Stromal cell of bone marrow (primary cell): Measurements from ENCODE around the gene DNMT1.
"Not testable (repeated sequence)": the region's sequence is repeated elsewhere in the genome, so short reads cannot be mapped to it uniquely, and the experiment has no call there.

ENCODE experiments used
- DNase-seq: peaks from one replicate; pipeline ENCODE4 v3.0.0-alpha.2; 2012; ENCODE audit warnings: low read depth

DNMT1 gene

GRCh38 chr19:10220695-10221094 is 25.9 kb upstream of the DNMT1 start:
- DNase-seq, result no peak

- DNase-seq, result no peak
Measured at GRCh38 chr19:10219678-10220077, 24.9 kb upstream of the DNMT1 start.

DNA sequence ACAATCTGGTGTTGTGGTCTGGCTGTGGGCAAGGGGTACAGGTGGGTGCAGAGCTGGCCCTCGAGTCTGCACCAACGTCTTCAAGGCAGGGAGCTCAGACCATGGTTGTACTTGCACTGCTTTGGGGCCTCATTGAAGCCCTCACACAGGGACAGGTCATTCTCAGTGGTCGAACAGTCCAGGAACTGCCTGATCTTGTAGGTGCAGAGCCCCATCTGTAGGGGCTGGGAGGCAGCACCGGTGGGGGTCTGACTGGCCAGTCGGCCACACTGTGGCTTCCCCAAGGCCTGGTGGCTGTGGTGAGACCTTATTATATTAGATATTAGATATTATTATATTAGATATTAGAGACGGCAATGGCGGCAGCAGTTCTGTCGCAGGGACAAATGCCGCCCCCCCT is 22.3 kb upstream of the DNMT1 start:
- DNase-seq, result no peak

GRCh38 chr19:10214784-10215183 is 20.0 kb upstream of the DNMT1 start:
- DNase-seq, result no peak

DNA sequence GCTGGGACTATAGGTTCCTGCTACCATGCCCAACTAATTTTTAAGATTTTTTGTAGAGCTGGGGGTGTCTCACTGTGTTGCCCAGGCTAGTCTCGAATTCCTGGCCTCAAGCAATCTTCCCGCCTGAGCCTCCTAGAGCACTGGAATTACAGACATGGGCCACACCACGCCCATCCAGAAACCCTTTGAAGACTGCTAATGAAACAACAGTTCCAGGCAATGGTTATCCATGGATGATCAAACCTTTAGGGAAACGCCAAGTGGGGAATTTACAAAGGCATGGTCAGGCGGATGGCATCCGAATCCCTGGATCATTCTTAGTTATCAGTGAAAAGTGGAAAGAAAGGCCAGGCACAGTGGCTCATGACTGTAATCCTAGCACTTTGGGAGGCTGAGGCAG is 16.9 kb upstream of the DNMT1 start:
- DNase-seq, result no peak

GRCh38 chr19:10211061-10211460 is 16.3 kb upstream of the DNMT1 start:
- DNase-seq, result no peak

DNA sequence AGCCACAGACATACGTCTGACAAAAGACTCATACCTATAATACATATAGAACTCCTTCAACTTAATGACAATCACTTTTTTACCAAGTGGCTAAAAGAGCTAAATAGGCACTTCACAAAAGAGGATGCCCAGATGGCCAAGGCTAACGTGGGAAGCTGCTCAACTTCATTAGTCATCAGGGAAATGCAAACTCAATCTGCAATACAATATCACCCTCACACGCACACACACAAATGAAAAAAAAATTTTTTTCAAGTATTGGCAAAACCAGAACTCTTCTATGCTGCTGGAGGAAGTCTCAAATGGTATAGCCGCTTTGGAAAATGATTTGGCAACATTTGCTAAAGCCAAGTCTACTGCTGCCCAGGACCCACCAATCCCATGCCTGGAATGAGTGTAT is 14.6 kb upstream of the DNMT1 start:
- no peak for DNase-seq

- DNase-seq, result no peak
Measured at GRCh38 chr19:10207026-10207425, 12.3 kb upstream of the DNMT1 start.

GRCh38 chr19:10206226-10206885 is 11.6 kb upstream of the DNMT1 start:
- DNase-seq, result no peak

- no peak for DNase-seq
Measured at GRCh38 chr19:10205636-10206035, 10.9 kb upstream of the DNMT1 start.

- DNase-seq, result no peak
Measured at GRCh38 chr19:10203686-10204085, 8.9 kb upstream of the DNMT1 start.

GRCh38 chr19:10201176-10201575 is 6.4 kb upstream of the DNMT1 start:
- no peak for DNase-seq

GRCh38 chr19:10200101-10200500 is 5.3 kb upstream of the DNMT1 start:
- not testable (repeated sequence) for DNase-seq

DNA sequence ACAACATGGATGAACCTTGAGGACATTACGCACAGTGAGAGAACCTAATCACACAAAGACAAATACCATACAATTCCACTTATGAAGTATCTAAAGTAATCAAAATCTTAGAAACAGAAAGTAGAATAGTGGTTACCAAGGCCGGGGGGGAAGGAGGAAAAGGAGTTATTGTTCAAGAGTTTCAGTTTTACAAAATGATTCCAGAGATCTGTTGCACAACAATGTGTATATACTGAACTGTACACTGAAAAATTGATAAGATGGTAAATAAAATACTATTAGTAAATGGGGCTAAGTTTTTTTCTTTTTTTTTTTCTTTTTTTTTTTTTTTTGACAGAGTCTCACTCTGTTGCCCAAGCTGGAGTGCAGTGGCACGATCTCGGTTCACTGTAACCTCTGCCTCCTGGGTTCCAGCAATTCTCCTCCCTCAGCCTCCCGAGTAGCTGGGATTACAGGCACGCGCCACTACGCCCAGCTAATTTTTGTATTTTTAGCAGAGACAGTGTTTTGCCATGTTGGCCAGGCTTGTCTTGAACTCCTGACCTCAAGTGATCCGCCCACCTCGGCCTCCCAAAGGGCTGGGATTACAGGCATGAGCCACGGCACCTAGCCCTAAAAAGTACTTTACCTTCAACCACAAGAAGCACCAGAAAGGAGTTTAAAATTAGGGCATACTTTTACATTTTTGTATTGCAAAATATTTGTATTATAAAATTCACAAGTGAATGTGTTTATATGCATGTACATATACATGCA is 4.3 kb upstream of the DNMT1 start:
- DNase-seq, result not testable (repeated sequence)

DNA sequence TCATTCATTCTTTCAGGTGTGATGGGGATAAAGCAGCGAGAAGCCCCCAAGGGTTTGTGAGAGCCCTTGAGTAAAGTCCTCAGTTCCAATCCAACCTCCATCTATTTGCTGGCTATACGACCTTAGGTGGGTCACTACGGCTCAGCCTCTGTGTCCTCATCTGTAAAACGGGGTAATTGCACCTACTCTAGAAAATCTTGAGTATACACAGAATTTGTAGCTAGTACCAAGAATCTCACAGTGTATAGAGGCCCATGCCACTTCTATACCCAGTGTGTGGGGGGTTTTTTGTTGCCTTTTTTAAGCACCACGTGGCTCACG is 406 bp upstream of the DNMT1 start:
- DNase-seq, result no peak

GRCh38 chr19:10193790-10194499 is 808 bp downstream of the DNMT1 start:
- DNase-seq, result no peak

DNA sequence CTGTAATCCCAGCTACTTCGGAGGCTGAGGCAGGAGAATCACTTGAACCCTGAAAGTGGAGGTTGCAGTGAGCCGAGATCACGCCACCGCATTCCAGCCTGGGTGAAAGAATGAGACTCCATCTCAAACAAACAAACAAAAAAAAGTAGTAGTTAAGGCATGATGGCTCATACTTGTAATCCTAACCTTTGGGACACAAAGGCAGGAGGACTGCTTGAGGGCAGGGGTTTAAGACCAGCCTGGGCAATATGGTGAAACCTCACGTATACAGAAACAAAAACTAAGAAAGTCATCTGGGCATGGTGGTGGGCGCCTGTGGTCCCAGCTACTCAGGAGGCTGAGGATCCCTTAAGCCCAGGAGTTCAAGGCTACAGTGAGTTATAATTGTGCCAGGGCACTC is 1.8 kb downstream of the DNMT1 start:
- no peak for DNase-seq

DNA sequence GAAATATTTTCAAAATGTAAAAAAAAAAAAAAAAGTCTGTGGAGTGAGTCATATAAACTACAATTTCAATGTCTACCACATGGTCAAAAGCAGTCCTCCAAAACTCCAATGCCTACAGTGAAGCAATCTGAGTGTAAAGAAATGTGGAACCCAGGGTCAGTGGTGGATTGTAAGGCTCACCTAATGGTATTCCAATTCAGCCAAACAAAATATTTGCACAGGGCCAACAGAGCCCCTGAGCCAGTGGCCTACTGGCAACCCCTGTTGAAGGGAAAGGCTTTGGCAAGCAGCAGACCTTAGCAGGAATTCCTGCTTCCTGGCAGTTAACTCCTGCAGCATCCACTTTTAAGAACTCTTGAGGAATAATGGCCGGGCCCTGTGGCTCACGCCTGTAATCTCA is 3.4 kb downstream of the DNMT1 start:
- DNase-seq, result peak; percentile 88

DNA sequence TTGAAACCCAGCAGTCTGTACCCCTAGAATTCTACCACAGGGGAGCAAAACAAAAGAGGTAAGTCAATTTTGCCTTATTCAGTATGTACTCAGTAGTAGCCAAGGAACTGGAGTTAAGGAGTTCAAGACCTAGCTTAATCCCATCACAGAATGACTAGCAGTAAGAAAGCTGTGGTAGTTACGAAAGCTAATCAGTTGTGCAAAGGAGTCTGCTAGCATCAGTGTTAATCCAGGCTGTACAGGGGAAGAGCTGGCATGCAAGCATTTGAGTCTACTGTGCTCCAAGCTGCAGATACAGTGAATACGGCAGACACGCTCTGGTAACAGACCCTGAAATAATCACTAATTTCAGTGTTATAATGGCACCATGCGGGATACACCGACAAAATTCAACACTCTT is 4.7 kb downstream of the DNMT1 start:
- no peak for DNase-seq

DNA sequence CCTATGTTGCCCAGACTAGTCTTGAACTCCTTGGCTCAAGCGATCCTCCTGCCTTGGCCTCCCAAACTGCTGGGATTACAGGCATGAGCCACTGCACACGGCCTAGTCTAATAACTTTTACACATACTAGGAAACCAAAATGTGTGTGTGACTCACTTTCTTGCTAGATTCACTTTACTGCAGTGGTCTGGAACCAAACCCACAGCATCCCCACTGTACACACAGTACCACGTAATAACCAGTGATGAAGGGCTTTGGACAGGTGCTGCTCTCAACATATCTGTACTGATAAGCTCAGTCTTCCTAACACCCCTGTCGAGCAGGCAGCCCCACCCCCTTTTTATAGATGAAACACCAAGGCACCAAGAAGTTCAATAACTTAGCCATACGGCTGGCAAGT is 5.1 kb downstream of the DNMT1 start:
- DNase-seq, result no peak

- no peak for DNase-seq
Measured at GRCh38 chr19:10187315-10187714, 7.4 kb downstream of the DNMT1 start.

DNA sequence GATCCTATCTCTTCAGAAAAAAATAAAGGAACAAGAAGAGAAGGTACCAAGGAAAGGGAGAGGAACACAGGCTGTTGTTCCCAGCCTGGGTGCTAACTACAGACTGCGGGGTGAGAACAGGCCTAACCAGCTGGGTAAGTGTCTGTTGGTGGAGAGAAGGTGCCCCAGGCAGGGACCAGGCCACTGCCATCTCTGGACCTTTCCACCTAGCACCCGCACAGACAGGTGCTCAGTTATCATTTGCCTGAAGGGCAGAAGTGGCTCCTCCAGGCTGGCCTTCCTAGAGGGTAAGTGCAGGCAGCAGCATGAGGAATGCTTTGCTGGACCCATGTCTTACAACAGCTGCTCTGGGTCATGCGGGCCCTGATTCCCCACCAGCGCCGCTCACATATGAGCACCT is 10.1 kb downstream of the DNMT1 start:
- no peak for DNase-seq

- no peak for DNase-seq
Measured at GRCh38 chr19:10183926-10184325, 10.8 kb downstream of the DNMT1 start.
